H1 (cell line): ENCODE data around the gene DEAF1. TPM values are rescaled to one million over a fixed set of nuclear protein-coding genes. Genes with fewer than 3 reads are reported as not detected.

ENCODE experiments used
- CHD7 ChIP-seq: fragments of 300-600 bp; sonication (generic); IDR thresholded peaks from 2 replicates; pipeline ENCODE4 v1.7.1; 2012; ENCODE audit warnings: low read length, moderate library complexity, mild to moderate bottlenecking, inconsistent platforms; ENCODE audit not compliant: insufficient replicate concordance
- polyA plus RNA-seq, 7 experiments: library from polyadenylated mRNA; depleted of rRNA in 3 of 7; stranded (reverse) in 5 of 7; unstranded in 2 of 7; fragments of >200 nt in 5 of 7; fragments of 200-250 nt in 2 of 7; gene quantifications; 1 replicate in 5 of 7; 2 replicates in 1 of 7; 4 replicates in 1 of 7; pipeline versions ENCODE4 v1.2.1 to v1.2.3, GENCODE V29; 2011 to 2013; ENCODE audit warnings: missing spikeins in 2 of 7, mixed read lengths in 2 of 7
- total RNA-seq: library from RNA; stranded (reverse); fragmentation: NEBNext Ultra II Directional; extraction: Animal tissue kit (Norgen Biotek cat#: 25700); gene quantifications from 2 replicates; pipeline ENCODE4 v1.2.1, GENCODE V29; 2021

The DEAF1 gene
- total and polyA plus RNA-seq, 2 of the 8 experiments (the other 6 are each of a cell fraction or from before 2014, with no cell fraction given) = 47.3 to 58.4 TPM

DNA sequence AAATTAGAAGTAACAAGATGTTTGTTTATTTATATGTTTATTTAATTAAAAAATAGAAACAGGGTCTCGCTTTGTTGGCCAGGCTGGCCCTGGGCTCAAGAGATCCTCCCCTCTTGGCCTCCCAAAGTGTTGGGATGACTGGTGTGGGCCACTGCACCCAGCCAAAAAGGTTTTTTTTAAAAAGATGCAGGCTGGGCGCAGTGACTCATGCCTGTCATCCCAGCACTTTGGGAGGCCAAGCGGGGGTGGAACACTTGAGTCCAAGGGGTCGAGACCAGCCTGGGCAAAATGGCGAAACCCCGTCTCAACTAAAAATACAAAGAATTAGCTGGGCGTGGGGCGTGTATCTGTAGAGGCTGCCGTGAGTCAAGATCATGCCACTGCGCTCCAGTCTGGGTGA is 44.5 kb downstream of the DEAF1 start (continued):
- TF ChIP-seq CHD7 = no peak
- TF ChIP-seq, all 59 proteins: peak for 0
